ENCODE results near the gene HDAC5.

GRCh38 chr17:44066204-44066930 lies 57.1 kb downstream of the HDAC5 start, which contains the start of gene LSM12:
- no peak for TF ChIP-seq CTCF (IDR thresholded peaks at IDR 0.05)
- TF ChIP-seq POLR2A (IDR thresholded peaks at IDR 0.05), result peak; percentile 67 to 73
